GM12873 (cell line): Measurements from ENCODE around the gene RERE.

Experiments used
- CTCF ChIP-seq: IDR thresholded peaks from 2 replicates; pipeline ENCODE4 v1.5.1; 2012; ENCODE audit warnings: low read depth, mild to moderate bottlenecking, moderate library complexity, low read length, control low read depth; ENCODE audit not compliant: insufficient read depth; ENCODE audit errors: missing control alignments

RERE gene

GRCh38 chr1:8426996-8427395 lies 390.4 kb downstream of the RERE start:
- TF ChIP-seq CTCF = no peak

- no peak for TF ChIP-seq CTCF
Measured at GRCh38 chr1:8425781-8426161, 391.7 kb downstream of the RERE start.

GRCh38 chr1:8425150-8425780 lies 392.2 kb downstream of the RERE start:
- no peak for TF ChIP-seq CTCF

GRCh38 chr1:8424539-8425116 lies 392.8 kb downstream of the RERE start:
- no peak for TF ChIP-seq CTCF

- TF ChIP-seq CTCF = no peak
Measured at GRCh38 chr1:8423692-8424538, 393.5 kb downstream of the RERE start.

- no peak for TF ChIP-seq CTCF
Measured at GRCh38 chr1:8423269-8423691, 394.2 kb downstream of the RERE start.

- no peak for TF ChIP-seq CTCF
Measured at GRCh38 chr1:8422510-8423268, 394.8 kb downstream of the RERE start.
